Hepatocyte (in vitro differentiated cells): ENCODE data around the gene ALDH1A2.

Source experiments
- CTCF ChIP-seq: fragments of 200-600 bp; sonication (generic); IDR thresholded peaks from 2 replicates; pipeline ENCODE4 v1.5.1; 2016; ENCODE audit warnings: antibody characterized with exemption, mild to moderate bottlenecking; ENCODE audit not compliant: poor library complexity
- EZH2 ChIP-seq: fragments of 200-600 bp; sonication (generic); IDR thresholded peaks from 2 replicates; pipeline ENCODE4 v1.6.1; 2016; ENCODE audit warnings: antibody characterized with exemption, mild to moderate bottlenecking, borderline replicate concordance

DNA sequence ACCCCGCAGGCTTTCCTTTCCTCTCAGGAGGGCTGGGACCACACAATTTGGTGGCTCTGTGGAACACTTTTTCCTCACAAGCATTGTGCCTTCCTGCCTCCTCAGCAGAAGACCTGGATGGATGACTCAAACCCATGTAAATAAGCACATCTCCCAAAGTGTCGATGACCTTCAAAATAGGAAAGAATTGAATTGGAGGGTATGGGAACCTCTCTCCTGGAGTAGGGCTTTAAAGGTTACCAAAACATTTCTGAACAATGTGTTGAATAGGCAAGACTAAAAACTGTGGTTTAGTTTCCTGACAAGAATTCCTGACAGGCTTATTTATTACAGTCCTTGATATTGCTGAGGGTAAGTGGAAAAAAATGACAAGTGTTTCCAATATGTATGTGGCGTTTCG lies 118.2 kb downstream of the ALDH1A2 start:
- TF ChIP-seq EZH2 (no peak), CTCF (no peak)
